Pulmonary artery endothelial cell (primary cell): Measurements from ENCODE around the gene ZFP1. TPM values are rescaled to one million over a fixed set of nuclear protein-coding genes. Genes with fewer than 3 reads are reported as not detected.
"Not testable (repeated sequence)": the region's sequence is repeated elsewhere in the genome, so short reads cannot be mapped to it uniquely, and the experiment has no call there.

ENCODE experiments used
- DNase-seq: peaks from one replicate; pipeline ENCODE4 v3.0.0-alpha.2; 2011; ENCODE audit warnings: low read depth, low spot score
- total RNA-seq: library from RNA; depleted of rRNA; stranded (reverse); fragments of >200 nt; gene quantifications from 2 replicates; pipeline ENCODE4 v1.2.3, GENCODE V29; 2014

ZFP1 gene
- total RNA-seq, 1 donor from 2014 or later, result 10.7 TPM

GRCh38 chr16:75112734-75113491 lies 35.4 kb upstream of the ZFP1 start:
- no peak for DNase-seq

DNA sequence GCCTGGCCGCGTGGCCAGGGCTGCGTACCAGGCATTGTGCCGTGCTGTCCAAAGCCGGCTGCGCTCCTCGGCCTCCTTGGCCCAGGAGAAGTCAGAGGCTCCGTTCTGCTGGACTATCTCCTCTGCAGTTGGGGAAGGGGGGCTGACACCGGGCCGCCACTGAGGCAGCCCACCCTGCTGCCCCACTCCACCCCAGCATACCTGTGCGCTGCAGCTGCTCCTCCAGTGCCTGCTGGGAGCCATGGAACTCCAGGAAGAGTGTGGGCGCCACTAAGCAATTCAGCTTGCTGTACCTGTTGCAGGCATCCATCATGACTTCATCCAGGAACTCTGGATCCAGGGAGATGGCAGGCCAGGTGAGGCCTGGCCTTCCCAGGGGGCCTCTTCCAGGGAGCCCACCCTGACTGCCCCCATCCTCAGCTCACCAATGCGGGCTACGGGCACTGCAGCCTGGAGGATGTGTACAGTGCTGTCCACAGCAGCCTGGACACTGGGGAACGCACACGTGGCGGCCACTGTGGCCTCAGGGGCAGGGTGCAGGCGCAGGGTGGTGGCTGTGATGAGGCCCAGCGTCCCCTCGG lies 34.7 kb upstream of the ZFP1 start:
- DNase-seq, result no peak

DNA sequence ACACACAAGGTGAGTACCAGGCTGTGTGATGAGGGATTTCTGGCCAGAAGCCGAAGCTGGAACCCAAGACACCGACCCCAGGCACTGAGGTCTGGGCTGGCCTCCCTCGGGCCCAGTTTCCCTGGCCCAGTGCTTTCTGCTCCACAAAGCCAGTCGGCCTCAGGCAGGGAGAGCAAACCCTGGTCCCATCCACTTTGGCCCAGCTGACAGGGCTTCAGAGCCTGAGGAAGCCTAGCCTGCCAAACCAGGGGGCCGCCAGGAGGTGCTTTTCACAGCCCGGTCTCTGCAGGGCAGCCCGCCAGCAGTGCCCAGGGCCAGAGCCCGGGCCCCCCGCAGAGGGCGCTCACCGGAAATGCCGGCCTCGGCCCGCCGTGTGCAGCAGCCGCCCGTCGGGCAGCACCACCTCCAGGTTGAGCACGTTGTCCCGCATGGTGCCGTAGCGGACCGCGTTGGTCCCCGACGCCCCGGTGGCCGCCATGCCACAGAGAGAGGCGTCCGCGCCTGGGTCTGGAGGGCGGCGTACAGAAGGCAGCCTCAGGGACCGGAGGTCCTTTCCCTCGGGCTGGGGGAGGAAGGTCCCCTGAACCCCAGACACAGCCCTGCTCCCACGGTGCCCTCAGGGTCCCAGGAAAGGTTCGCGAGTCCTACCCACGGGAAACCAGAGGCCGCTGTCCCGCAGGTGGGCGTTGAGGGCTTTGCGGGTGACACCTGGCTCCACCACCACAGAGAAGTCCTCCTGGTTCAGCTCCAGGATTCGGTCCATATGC lies 34.0 kb upstream of the ZFP1 start:
- DNase-seq, result no peak

GRCh38 chr16:75114946-75115825 lies 33.1 kb upstream of the ZFP1 start:
- no peak for DNase-seq

GRCh38 chr16:75116081-75116910 lies 32.0 kb upstream of the ZFP1 start, which contains the start of gene LDHD:
LDHD (minus strand) TSS chr16:75116780; CDS start chr16:75116720, 60 bp downstream.
- DNase-seq, result no peak

GRCh38 chr16:75116911-75117245 lies 31.4 kb upstream of the ZFP1 start:
- no peak for DNase-seq

- DNase-seq, result no peak
These were observed 29.3 kb upstream of the ZFP1 start for GRCh38 chr16:75118943-75119539.

GRCh38 chr16:75120253-75120652 lies 28.1 kb upstream of the ZFP1 start:
- no peak for DNase-seq

- DNase-seq, result no peak
These were observed 26.3 kb upstream of the ZFP1 start for GRCh38 chr16:75121949-75122568.

- DNase-seq, result no peak
These were observed 25.7 kb upstream of the ZFP1 start for GRCh38 chr16:75122609-75123008.

DNA sequence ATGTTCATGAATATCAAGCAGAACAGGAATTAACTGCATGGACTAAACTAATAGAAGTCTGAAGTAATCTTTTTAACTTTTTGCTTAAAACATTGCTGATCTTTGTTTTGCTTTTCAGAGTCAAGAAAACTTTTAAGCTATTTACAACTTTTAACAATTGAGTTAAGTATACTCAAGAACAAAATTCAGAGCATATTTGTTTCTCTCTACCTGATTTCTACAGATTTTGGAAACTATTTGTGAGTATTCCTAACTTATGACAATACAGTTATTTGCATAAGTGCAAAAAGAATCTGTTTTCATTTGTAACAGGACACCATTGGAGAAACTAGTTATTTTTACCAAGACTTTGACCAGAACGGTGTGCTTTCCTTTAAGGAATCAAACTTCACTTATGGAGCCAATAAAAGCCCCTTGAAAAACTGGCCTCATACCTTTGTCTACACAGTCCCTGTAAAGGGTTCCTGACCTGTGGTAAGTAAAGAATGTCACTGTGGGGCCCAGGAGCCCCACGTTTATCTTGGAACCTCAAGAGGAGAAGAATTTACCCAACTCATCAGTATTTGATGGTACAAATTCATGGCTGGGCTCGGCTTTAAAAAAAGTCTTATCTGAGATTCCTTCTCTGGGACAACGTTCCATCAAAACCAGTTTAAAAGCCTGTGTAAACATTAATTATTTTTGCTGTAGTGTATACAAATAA lies 20.5 kb upstream of the ZFP1 start:
- no peak for DNase-seq

DNA sequence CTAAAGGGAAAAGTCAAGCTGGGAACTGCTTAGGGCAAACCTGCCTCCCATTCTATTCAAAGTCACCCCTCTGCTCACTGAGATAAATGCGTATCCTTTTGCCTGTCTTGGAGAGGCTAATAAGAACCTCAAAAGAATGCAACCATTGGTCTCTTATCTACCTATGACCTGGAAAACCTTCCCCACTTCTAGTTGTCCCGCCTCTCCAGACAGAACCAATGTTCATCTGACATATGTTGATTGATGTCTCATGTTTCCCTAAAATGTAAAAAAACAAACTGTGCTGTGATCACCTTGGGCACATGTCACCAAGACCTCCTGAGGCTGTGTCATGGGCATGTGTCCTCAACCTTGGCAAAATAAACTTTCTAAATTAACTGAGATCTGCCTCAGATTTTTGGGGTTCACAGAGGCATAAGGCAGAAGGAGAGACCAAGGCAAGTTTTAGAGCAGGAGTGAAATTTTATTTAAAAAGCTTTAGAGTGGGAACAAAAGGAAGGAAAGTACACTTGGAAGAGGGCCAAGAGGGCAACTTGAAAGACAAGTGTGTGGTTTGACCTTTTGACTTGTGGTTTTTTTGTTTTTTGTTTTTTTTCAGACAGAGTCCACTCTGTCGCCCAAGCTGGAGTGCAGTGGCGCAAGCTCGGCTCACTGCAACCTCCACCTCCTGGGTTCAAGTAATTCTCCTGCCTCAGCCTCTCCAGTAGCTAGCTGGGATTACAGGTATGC lies 18.7 kb upstream of the ZFP1 start:
- not testable (repeated sequence) for DNase-seq

GRCh38 chr16:75130150-75130771 lies 18.1 kb upstream of the ZFP1 start:
- no peak for DNase-seq

DNA sequence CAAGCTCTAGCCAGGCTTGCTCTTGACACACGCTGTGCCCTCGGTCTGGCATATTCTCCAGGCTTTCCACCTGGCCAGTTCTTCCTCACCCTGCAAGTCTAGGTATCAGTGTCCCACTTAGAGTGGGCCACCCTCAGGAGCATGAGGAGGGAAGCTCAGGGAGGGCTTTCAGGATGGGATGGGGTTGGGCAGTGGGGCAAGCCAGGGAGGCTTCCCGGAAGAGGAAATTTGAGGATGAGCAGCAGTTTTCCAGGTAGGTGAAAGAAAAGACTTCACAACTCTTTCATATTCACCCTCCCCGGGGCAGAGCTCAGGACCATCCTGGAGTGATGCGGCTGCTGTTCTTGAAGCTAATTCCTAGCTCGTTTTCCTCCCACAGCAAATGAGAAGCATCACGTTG lies 17.2 kb upstream of the ZFP1 start:
- no peak for DNase-seq

DNA sequence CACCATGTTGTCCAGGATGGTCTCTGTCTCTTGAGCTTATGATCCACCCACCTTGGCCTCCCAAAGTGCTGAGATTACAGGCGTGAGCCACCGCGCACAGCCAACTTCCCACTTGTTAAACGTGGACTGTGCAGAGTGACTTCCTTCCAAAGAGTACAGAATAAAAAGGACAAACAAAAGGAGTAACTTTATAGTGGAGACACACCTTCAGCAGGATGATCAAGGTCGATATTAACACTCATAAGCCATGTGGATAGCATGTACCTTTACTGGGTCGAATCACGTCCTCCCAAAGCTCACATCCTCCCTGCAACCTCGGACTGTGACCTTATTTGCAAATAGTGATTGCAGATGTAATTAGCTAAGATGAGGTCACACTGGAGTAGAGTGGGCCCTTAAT lies 10.1 kb upstream of the ZFP1 start:
- DNase-seq, result no peak

- no peak for DNase-seq
These were observed 9.7 kb upstream of the ZFP1 start for GRCh38 chr16:75138636-75139035.

DNA sequence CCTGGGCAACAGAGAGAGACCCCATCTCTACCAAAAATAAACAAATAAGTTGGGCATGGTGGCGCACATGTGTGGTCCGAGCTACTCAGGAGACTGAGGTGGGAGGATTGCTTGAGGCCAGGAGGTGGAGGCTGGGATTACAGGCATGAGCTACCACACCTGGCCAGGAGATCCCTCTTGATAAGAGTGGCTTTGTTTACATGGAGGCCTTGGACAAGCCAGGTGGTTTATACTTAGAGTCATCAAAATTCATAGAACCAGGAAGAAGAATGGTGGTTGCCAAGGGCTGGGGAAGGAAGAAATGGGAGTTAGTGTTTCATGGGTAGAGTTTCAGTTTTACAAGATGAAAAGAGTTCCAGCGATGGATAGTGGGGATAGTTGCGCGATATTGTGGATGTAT lies 8.8 kb upstream of the ZFP1 start:
- no peak for DNase-seq

- DNase-seq, result no peak
These were observed 4.4 kb upstream of the ZFP1 start for GRCh38 chr16:75143941-75144340.
